Fibroblast of lung (primary cell): ENCODE results near the gene PPP1R3D.

ENCODE experiments used
- CTCF ChIP-seq, 2 donors: IDR thresholded peaks in 1 of 2; conservative IDR thresholded peaks in 1 of 2; 1 replicate in 1 of 2; 2 replicates in 1 of 2; pipeline ENCODE4 v1.5.1; 2011 to 2012; ENCODE audit warnings: low read length in 2 of 2, control low read depth in 1 of 2, inconsistent platforms in 1 of 2, low read depth in 1 of 2, mild to moderate bottlenecking in 1 of 2
- EZH2 ChIP-seq: IDR thresholded peaks from 2 replicates; pipeline ENCODE4 v1.5.1; 2012; ENCODE audit warnings: low read length, control low read depth, mild to moderate bottlenecking; ENCODE audit errors: missing control alignments

GRCh38 chr20:59940129-59940955, at the start of gene PPP1R3D, which contains the start of gene FAM217B:
- TF ChIP-seq CTCF (conservative IDR thresholded peaks at IDR 0.05 in 1 of 2, IDR thresholded peaks at IDR 0.05 in 1 of 2; ENCODE audit: low read depth in 1 of 2, low read length in 2 of 2) (no peak), EZH2 (no peak)
